Suprapubic skin (tissue), 4 donors: ENCODE results near the gene IPPK.

ENCODE experiments used
- CTCF ChIP-seq, 2 donors: fragments of 200-600 bp in 1 of 2; fragments of 450-650 bp in 1 of 2; sonication (generic) in 1 of 2; IDR thresholded peaks; one replicate each; pipeline ENCODE4 v1.5.1; 2016 to 2019; ENCODE audit warnings: antibody characterized with exemption in 2 of 2, mild to moderate bottlenecking in 1 of 2, moderate library complexity in 1 of 2
- EP300 ChIP-seq: sonication (generic); formaldehyde crosslinking; IDR thresholded peaks from one replicate; pipeline ENCODE4 v1.6.1; 2017; ENCODE audit warnings: antibody characterized with exemption
- POLR2A ChIP-seq, 2 donors: fragments of 450-650 bp; IDR thresholded peaks; one replicate each; pipeline ENCODE4 v1.6.1; 2017; ENCODE audit warnings: antibody characterized with exemption in 2 of 2, mild to moderate bottlenecking in 2 of 2, moderate library complexity in 2 of 2
- POLR2AphosphoS5 ChIP-seq, 3 donors: sonication (generic); formaldehyde crosslinking; IDR thresholded peaks; one replicate each; pipeline ENCODE4 v1.6.1; 2017; ENCODE audit warnings: antibody characterized with exemption in 3 of 3

GRCh38 chr9:92709954-92710353, 40.0 kb upstream of the IPPK start:
- TF ChIP-seq EP300 = no peak
- no peak for TF ChIP-seq POLR2A (IDR thresholded peaks at IDR 0.05)
- no peak for TF ChIP-seq POLR2AphosphoS5 (IDR thresholded peaks at IDR 0.05)
- TF ChIP-seq CTCF (IDR thresholded peaks at IDR 0.05) = no peak
